ENCODE measurements around the gene TSEN15.
A peak's percentile ranks its signal among the peaks of the same experiment; 100 is the strongest.

TSEN15 gene

GRCh38 chr1:184052194-184052559 lies 647 bp downstream of the TSEN15 start:
- peak overlapping the region; percentile 91 for H3K4me3 ChIP-seq (ENCODE audit: low read depth, low read length)
- peak; percentile 21 for DNase-seq (ENCODE audit: low read depth)
- no peak for TF ChIP-seq CTCF (conservative IDR thresholded peaks at IDR 0.05; ENCODE audit: low read depth, low read length)

- DNase-seq (ENCODE audit: low read depth), result no peak
- H3K4me3 ChIP-seq (ENCODE audit: low read depth, low read length), result no peak overlapping the region
- TF ChIP-seq CTCF (conservative IDR thresholded peaks at IDR 0.05; ENCODE audit: low read depth, low read length), result no peak
Observed at GRCh38 chr1:184052750-184053149, 1.2 kb downstream of the TSEN15 start.

- no peak for DNase-seq (ENCODE audit: low read depth)
- H3K4me3 ChIP-seq (ENCODE audit: low read depth, low read length), result no peak overlapping the region
Observed at GRCh38 chr1:184053881-184054280, 2.4 kb downstream of the TSEN15 start.

GRCh38 chr1:184056921-184057555 lies 5.5 kb downstream of the TSEN15 start:
- DNase-seq (ENCODE audit: low read depth), result peak; percentile 80
- no peak overlapping the region for H3K4me3 ChIP-seq (ENCODE audit: low read depth, low read length)
- no peak for TF ChIP-seq CTCF (conservative IDR thresholded peaks at IDR 0.05; ENCODE audit: low read depth, low read length)

More at GRCh38 chr1:184053881-184054280, 2.4 kb downstream of the TSEN15 start:
- no peak for TF ChIP-seq CTCF (conservative IDR thresholded peaks at IDR 0.05; ENCODE audit: low read depth, low read length)

GRCh38 chr1:184059887-184060286 lies 8.4 kb downstream of the TSEN15 start:
- DNase-seq (ENCODE audit: low read depth), result no peak
- no peak for TF ChIP-seq CTCF (conservative IDR thresholded peaks at IDR 0.05; ENCODE audit: low read depth, low read length)
- no peak overlapping the region for H3K4me3 ChIP-seq (ENCODE audit: low read depth, low read length)

GRCh38 chr1:184060316-184060715 lies 8.8 kb downstream of the TSEN15 start:
- DNase-seq (ENCODE audit: low read depth), result peak; percentile 79
- H3K4me3 ChIP-seq (ENCODE audit: low read depth, low read length), result no peak overlapping the region
- no peak for TF ChIP-seq CTCF (conservative IDR thresholded peaks at IDR 0.05; ENCODE audit: low read depth, low read length)

- no peak overlapping the region for H3K4me3 ChIP-seq (ENCODE audit: low read depth, low read length)
- TF ChIP-seq CTCF (conservative IDR thresholded peaks at IDR 0.05; ENCODE audit: low read depth, low read length), result no peak
- peak; percentile 96 for DNase-seq (ENCODE audit: low read depth)
Observed at GRCh38 chr1:184061396-184062003, 10.0 kb downstream of the TSEN15 start.

Data from choroid plexus epithelial cell (primary cell).